H1 (cell line): ENCODE measurements around the gene PACSIN2. TPM values are rescaled to one million over a fixed set of nuclear protein-coding genes. Genes with fewer than 3 reads are reported as not detected.

Experiments used
- CTCF ChIA-PET: fragments of 300-600 bp; sonication (Branson Sonifier 250); formaldehyde crosslinking; loops from one replicate; lab custom pipeline; 2021; ENCODE audit not compliant: partially characterized antibody; lab: Charles Lee
- POLR2A ChIA-PET: fragments of 300-600 bp; sonication (Branson Sonifier 250); formaldehyde crosslinking; loops from one replicate; lab custom pipeline; 2021; ENCODE audit warnings: inconsistent platforms; ENCODE audit not compliant: partially characterized antibody; lab: Charles Lee
- DNase-seq, 2 experiments: peaks; one replicate each; pipeline versions ENCODE4 v3.0.0 to v3.0.0-alpha.2; 2010 to 2022; ENCODE audit warnings: low spot score in 2 of 2, low read depth in 1 of 2, mixed read lengths in 1 of 2
- FAIRE-seq: peaks from 2 replicates; lab custom pipeline; 2011; peaks lifted over from hg19 to GRCh38; lab: Jason Lieb, UNC
- H2AFZ ChIP-seq: 2 replicates; pipeline ENCODE4 v1.8.1; 2012; ENCODE audit warnings: low read length, inconsistent platforms
- H2AK5ac ChIP-seq: 2 replicates; pipeline ENCODE4 v1.6.1; 2013; ENCODE audit warnings: low read depth, low read length
- H2BK120ac ChIP-seq: replicated peaks from 2 replicates; pipeline ENCODE3; 2013; ENCODE audit warnings: low read depth, low read length, inconsistent platforms
- H2BK12ac ChIP-seq: 2 replicates; pipeline ENCODE4 v1.6.1; 2013; ENCODE audit warnings: low read depth, low read length
- H2BK15ac ChIP-seq: 2 replicates; pipeline ENCODE4 v1.6.1; 2013; ENCODE audit warnings: low read length
- H2BK20ac ChIP-seq: 2 replicates; pipeline ENCODE4 v1.6.1; 2013; ENCODE audit warnings: low read length
- H2BK5ac ChIP-seq: 2 replicates; pipeline ENCODE4 v1.6.1; 2013; ENCODE audit warnings: low read depth, low read length
- H3K14ac ChIP-seq: 2 replicates; pipeline ENCODE4 v1.6.1; 2013; ENCODE audit warnings: inconsistent platforms; ENCODE audit not compliant: insufficient read length
- H3K18ac ChIP-seq: 2 replicates; pipeline ENCODE4 v1.6.1; 2013; ENCODE audit warnings: low read length; ENCODE audit errors: extremely low read depth
- H3K23ac ChIP-seq: 2 replicates; pipeline ENCODE4 v1.6.1; 2013; ENCODE audit warnings: inconsistent platforms; ENCODE audit not compliant: insufficient read length
- H3K23me2 ChIP-seq: 2 replicates; pipeline ENCODE4 v1.6.1; 2013; ENCODE audit warnings: low read depth, low read length
- H3K27ac ChIP-seq: 2 replicates; pipeline ENCODE4 v1.6.1; 2011; ENCODE audit warnings: low read depth, low read length, inconsistent platforms
- H3K27me3 ChIP-seq, 4 experiments: replicated peaks in 1 of 4; 1 replicate in 1 of 4; 2 replicates in 3 of 4; pipeline versions ENCODE4 v1.6.1 to v1.8.1; 2011 to 2013; ENCODE audit warnings: low read length in 3 of 4, mild to moderate bottlenecking in 3 of 4, inconsistent platforms in 2 of 4, mixed read lengths in 2 of 4, moderate library complexity in 1 of 4; ENCODE audit not compliant: control insufficient read depth in 3 of 4, insufficient read depth in 3 of 4; ENCODE audit errors: extremely low read depth in 1 of 4
- H3K36me3 ChIP-seq, 4 experiments: 2 replicates each; pipeline versions ENCODE4 v1.6.1 to v1.8.1; 2011 to 2013; ENCODE audit warnings: mild to moderate bottlenecking in 4 of 4, low read length in 3 of 4, moderate library complexity in 2 of 4, control low read depth in 1 of 4, inconsistent platforms in 1 of 4; ENCODE audit not compliant: insufficient read depth in 4 of 4, control insufficient read depth in 2 of 4
- H3K4ac ChIP-seq: replicated peaks from 2 replicates; pipeline ENCODE3; 2013; ENCODE audit warnings: low read length, low read depth, mixed read lengths, inconsistent platforms; ENCODE audit not compliant: insufficient read length
- H3K4me1 ChIP-seq, 4 experiments: replicated peaks in 1 of 4; 1 replicate in 1 of 4; 2 replicates in 3 of 4; pipeline versions ENCODE4 v1.6.1 to v1.8.1; 2011 to 2013; ENCODE audit warnings: low read length in 3 of 4, inconsistent platforms in 2 of 4, mixed read lengths in 1 of 4; ENCODE audit not compliant: insufficient read depth in 4 of 4, control insufficient read depth in 3 of 4
- H3K4me2 ChIP-seq, 2 experiments: 2 replicates each; pipeline versions ENCODE4 v1.6.1 to v1.8.1; 2011 to 2013; ENCODE audit warnings: low read depth in 2 of 2, low read length in 2 of 2, control low read depth in 1 of 2, inconsistent platforms in 1 of 2, mild to moderate bottlenecking in 1 of 2; ENCODE audit not compliant: insufficient read depth in 1 of 2
- H3K4me3 ChIP-seq, 4 experiments: fragments of 200-600, 300-600 bp in 1 of 4; sonication (generic), shearing (Covaris generic), sonication (Bioruptor Twin) in 1 of 4; 2 replicates each; pipeline versions ENCODE4 v1.5.1 to v1.8.1; 2011 to 2016; ENCODE audit warnings: low read length in 4 of 4, low read depth in 3 of 4, control low read depth in 2 of 4, inconsistent platforms in 2 of 4, mild to moderate bottlenecking in 2 of 4, mixed read lengths in 1 of 4, moderate library complexity in 1 of 4; ENCODE audit not compliant: insufficient read depth in 2 of 4; ENCODE audit errors: extremely low read depth in 1 of 4
- H3K56ac ChIP-seq: replicated peaks from 2 replicates; pipeline ENCODE3; 2013; ENCODE audit warnings: low read depth, mild to moderate bottlenecking, mixed read lengths, low read length, inconsistent platforms; ENCODE audit not compliant: insufficient read length
- H3K79me1 ChIP-seq: 2 replicates; pipeline ENCODE4 v1.6.1; 2013; ENCODE audit warnings: low read depth, low read length, control low read depth
- H3K79me2 ChIP-seq, 2 experiments: 2 replicates each; pipeline versions ENCODE4 v1.6.1 to v1.8.1; 2012 to 2013; ENCODE audit warnings: low read length in 2 of 2, mild to moderate bottlenecking in 2 of 2, inconsistent platforms in 1 of 2; ENCODE audit not compliant: insufficient read depth in 2 of 2, control insufficient read depth in 1 of 2
- H3K9ac ChIP-seq, 4 experiments: replicated peaks in 1 of 4; 1 replicate in 1 of 4; 2 replicates in 3 of 4; pipeline versions ENCODE4 v1.6.1 to v1.8.1; 2011 to 2013; ENCODE audit warnings: low read depth in 3 of 4, low read length in 3 of 4, control low read depth in 2 of 4, mild to moderate bottlenecking in 2 of 4, moderate library complexity in 2 of 4, inconsistent platforms in 1 of 4; ENCODE audit errors: extremely low read depth in 1 of 4
- H3K9me3 ChIP-seq, 2 experiments: 2 replicates each; pipeline versions ENCODE4 v1.6.1 to v1.8.1; 2012 to 2013; ENCODE audit warnings: mild to moderate bottlenecking in 2 of 2, moderate library complexity in 2 of 2, control low read depth in 1 of 2, inconsistent platforms in 1 of 2, low read depth in 1 of 2, low read length in 1 of 2, mixed read lengths in 1 of 2; ENCODE audit not compliant: insufficient read depth in 2 of 2
- H4K20me1 ChIP-seq, 2 experiments: replicated peaks in 1 of 2; 2 replicates each; pipeline versions ENCODE3 to v1.8.1; 2011 to 2013; ENCODE audit warnings: inconsistent platforms in 2 of 2, low read length in 2 of 2, mild to moderate bottlenecking in 1 of 2; ENCODE audit not compliant: insufficient read depth in 2 of 2, control insufficient read depth in 1 of 2
- H4K5ac ChIP-seq: 2 replicates; pipeline ENCODE4 v1.6.1; 2013; ENCODE audit warnings: low read length, low read depth, mixed read lengths, inconsistent platforms; ENCODE audit not compliant: insufficient read length
- H4K8ac ChIP-seq: 2 replicates; pipeline ENCODE4 v1.8.0; 2013; ENCODE audit warnings: mild to moderate bottlenecking, moderate library complexity, low read length, inconsistent platforms; ENCODE audit not compliant: insufficient read depth; ENCODE audit errors: extremely low read depth
- H4K91ac ChIP-seq: replicated peaks from 2 replicates; pipeline ENCODE3; 2013; ENCODE audit warnings: low read length, mixed read lengths, inconsistent platforms; ENCODE audit not compliant: insufficient read length
- BACH1 ChIP-seq: IDR thresholded peaks from 2 replicates; pipeline ENCODE4 v1.6.1; 2012; ENCODE audit warnings: low read length, improper control_type of control experiment
- BCL11A ChIP-seq, 2 experiments: IDR thresholded peaks; one replicate each; pipeline ENCODE4 v1.6.1; 2011; ENCODE audit warnings: low read depth in 2 of 2, low read length in 2 of 2, mild to moderate bottlenecking in 2 of 2
- BRCA1 ChIP-seq: IDR thresholded peaks from 2 replicates; pipeline ENCODE4 v1.6.1; 2012; ENCODE audit warnings: low read depth, low read length, improper control_type of control experiment
- HDAC6 ChIP-seq: IDR thresholded peaks from one replicate; pipeline ENCODE4 v1.7.1; 2012; ENCODE audit warnings: low read depth, mild to moderate bottlenecking, inconsistent platforms, low read length, moderate library complexity
- KDM4A ChIP-seq: IDR thresholded peaks from one replicate; pipeline ENCODE4 v1.7.1; 2012; ENCODE audit warnings: low read depth, mild to moderate bottlenecking, moderate library complexity, low read length, inconsistent platforms; ENCODE audit not compliant: severe bottlenecking
- POLR2AphosphoS5 ChIP-seq: IDR thresholded peaks from 2 replicates; pipeline ENCODE4 v1.6.1; 2011; ENCODE audit warnings: low read depth, low read length
- SIX5 ChIP-seq: IDR thresholded peaks from 2 replicates; pipeline ENCODE4 v1.6.1; 2011; ENCODE audit warnings: mild to moderate bottlenecking, low read depth, low read length
- SP2 ChIP-seq: IDR thresholded peaks from 2 replicates; pipeline ENCODE4 v1.6.1; 2012; ENCODE audit warnings: mild to moderate bottlenecking, low read length, inconsistent platforms
- TCF12 ChIP-seq: IDR thresholded peaks from 2 replicates; pipeline ENCODE4 v1.6.1; 2011; ENCODE audit warnings: low read depth, mild to moderate bottlenecking, low read length
- WGBS, 2 experiments: shearing (Covaris generic) in 1 of 2; methylation state at CpG; one replicate each; pipeline versions ENCODE4 v1.1.6 to v1.1.7; 2013 to 2015; ENCODE audit warnings: low lambda C conversion rate in 2 of 2, mixed read lengths in 2 of 2, inconsistent platforms in 1 of 2, low coverage in 1 of 2, missing lambda C conversion rate in 1 of 2; ENCODE audit not compliant: insufficient replicate concordance in 2 of 2, insufficient coverage in 1 of 2, insufficient read length in 1 of 2; ENCODE audit errors: extremely low coverage in 1 of 2, missing lambda C conversion rate in 1 of 2; 5-methylcytosine and 5-hydroxymethylcytosine counted together
- polyA plus RNA-seq, 7 experiments: library from polyadenylated mRNA; depleted of rRNA in 3 of 7; stranded (reverse) in 5 of 7; unstranded in 2 of 7; fragments of >200 nt in 5 of 7; fragments of 200-250 nt in 2 of 7; gene quantifications; 1 replicate in 5 of 7; 2 replicates in 1 of 7; 4 replicates in 1 of 7; pipeline versions ENCODE4 v1.2.1 to v1.2.3, GENCODE V29; 2011 to 2013; ENCODE audit warnings: missing spikeins in 2 of 7, mixed read lengths in 2 of 7
- total RNA-seq: library from RNA; stranded (reverse); fragmentation: NEBNext Ultra II Directional; extraction: Animal tissue kit (Norgen Biotek cat#: 25700); gene quantifications from 2 replicates; pipeline ENCODE4 v1.2.1, GENCODE V29; 2021
- TF ChIP-seq, protein P1 (sequence below): IDR thresholded peaks from 2 replicates; pipeline ENCODE4 v1.6.1; 2012; ENCODE audit warnings: low read length, inconsistent platforms
- TF ChIP-seq, protein P2 (sequence below): IDR thresholded peaks from 2 replicates; pipeline ENCODE4 v1.6.1; 2012; ENCODE audit warnings: inconsistent platforms

PACSIN2 gene
- total and polyA plus RNA-seq, 2 of the 8 experiments (the other 6 are each of a cell fraction or from before 2014, with no cell fraction given), result 44.8 to 64.2 TPM

DNA sequence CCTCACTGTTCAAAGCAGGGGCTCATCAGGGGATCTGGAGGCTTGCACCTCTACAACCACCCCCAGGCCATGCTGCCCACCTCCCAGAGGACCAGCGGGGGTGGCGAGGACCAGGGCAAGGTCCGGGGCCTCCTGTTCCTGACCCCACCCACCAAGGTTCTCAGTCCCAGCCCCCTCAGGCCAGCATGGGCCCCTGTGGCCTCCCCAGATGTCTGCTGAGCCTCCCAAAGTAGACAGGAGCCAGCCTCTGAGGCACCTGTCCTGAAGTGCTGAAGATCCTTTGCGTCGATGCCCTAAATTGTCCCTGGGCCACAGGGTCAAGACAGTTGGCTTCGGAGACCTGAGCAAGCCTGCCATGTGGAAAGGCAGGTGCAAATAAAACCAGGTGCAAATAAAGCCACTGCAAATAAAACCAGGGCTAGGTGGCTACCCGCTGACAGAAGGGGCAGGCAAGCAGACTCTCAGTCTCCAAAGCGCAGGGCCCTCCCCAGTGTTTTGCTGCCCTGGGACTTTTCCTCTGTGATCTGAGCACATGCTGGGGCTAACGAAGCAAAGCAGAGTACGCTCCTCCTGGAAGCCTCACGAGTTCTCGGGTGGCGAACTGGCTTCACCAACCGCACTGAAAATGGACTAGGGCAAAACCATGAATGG, 135.5 kb downstream of the PACSIN2 start:
- Histone ChIP-seq H3K79me2 (no peaks in the 10 kb centered on the region), H2BK15ac (no peak overlapping the region), H4K5ac (no peak overlapping the region), H3K79me1 (no peaks in the 10 kb centered on the region), H3K9me3 (no peaks in the 10 kb centered on the region), H3K9ac (no peak overlapping the region), H4K8ac (no peak overlapping the region), H3K36me3 (peaks cover 9 to 35% (median 29%) of the 10 kb centered on the region in 4 experiments; a peak in 7 of 8 replicates), H4K91ac (no peak overlapping the region), H3K56ac (no peak overlapping the region), H2AFZ (no peak overlapping the region), H3K27ac (no peak overlapping the region), H2BK20ac (no peak overlapping the region), H2BK120ac (no peak overlapping the region), H2BK5ac (no peak overlapping the region), H2BK12ac (no peak overlapping the region), H3K4me2 (no peak overlapping the region), H3K4me3 (no peak overlapping the region), H3K23me2 (no peaks in the 10 kb centered on the region), H3K4ac (no peak overlapping the region), H3K23ac (no peak overlapping the region), H3K4me1 (peaks cover 0 to 7% (median 4%) of the 10 kb centered on the region in 4 experiments; a peak in 6 of 7 replicates), H3K27me3 (no peaks in the 10 kb centered on the region), H3K14ac (no peak overlapping the region), H2AK5ac (no peak overlapping the region), H3K18ac (no peak overlapping the region), H4K20me1 (peaks cover 5 to 9% of the 10 kb centered on the region in 2 experiments)
- FAIRE-seq (no peak), DNase-seq (no peak)
- POLR2A ChIA-PET, result no interaction called here
- CTCF ChIA-PET, result interaction anchor here (3.4 to 4.6 kb wide), 3 partner anchors 9 to 173 kb away, joined by 18 to 24 read pairs (median 20); no protein-coding TSS in a partner anchor
- TF ChIP-seq BACH1 (no peak), POLR2AphosphoS5 (no peak), SP2 (no peak), TCF12 (no peak), KDM4A (no peak), SIX5 (no peak), BRCA1 (no peak), HDAC6 (no peak), BCL11A (IDR thresholded peaks at IDR 0.05; ENCODE audit: low read depth in 2 of 2, low read length in 2 of 2) (no peak)
- TF ChIP-seq, protein P1, sequence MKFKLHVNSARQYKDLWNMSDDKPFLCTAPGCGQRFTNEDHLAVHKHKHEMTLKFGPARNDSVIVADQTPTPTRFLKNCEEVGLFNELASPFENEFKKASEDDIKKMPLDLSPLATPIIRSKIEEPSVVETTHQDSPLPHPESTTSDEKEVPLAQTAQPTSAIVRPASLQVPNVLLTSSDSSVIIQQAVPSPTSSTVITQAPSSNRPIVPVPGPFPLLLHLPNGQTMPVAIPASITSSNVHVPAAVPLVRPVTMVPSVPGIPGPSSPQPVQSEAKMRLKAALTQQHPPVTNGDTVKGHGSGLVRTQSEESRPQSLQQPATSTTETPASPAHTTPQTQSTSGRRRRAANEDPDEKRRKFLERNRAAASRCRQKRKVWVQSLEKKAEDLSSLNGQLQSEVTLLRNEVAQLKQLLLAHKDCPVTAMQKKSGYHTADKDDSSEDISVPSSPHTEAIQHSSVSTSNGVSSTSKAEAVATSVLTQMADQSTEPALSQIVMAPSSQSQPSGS, result no peak
- TF ChIP-seq, protein P2, sequence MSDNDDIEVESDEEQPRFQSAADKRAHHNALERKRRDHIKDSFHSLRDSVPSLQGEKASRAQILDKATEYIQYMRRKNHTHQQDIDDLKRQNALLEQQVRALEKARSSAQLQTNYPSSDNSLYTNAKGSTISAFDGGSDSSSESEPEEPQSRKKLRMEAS, result no peak
- WGBS, 2 experiments, result 93% methylated on average over 14 of the region's 14 CpGs; no CpG with 5 or more reads in 1 of the 2 experiments
